ENCODE measurements around the gene ZNF497. TPM values are rescaled to one million over a fixed set of nuclear protein-coding genes. Genes with fewer than 3 reads are reported as not detected.
A peak's percentile ranks its signal among the peaks of the same experiment; 100 is the strongest.

ZNF497 gene
- total and polyA plus RNA-seq, 9 of the 15 experiments (the other 6 are each of a cell fraction or from before 2014, with no cell fraction given) = 0.06 to 0.98 (median 0.44) TPM; not detected in 1

- TF ChIP-seq JUNB (CRISPR knock-in tag; conservative IDR thresholded peaks at IDR 0.05) = no peak
- TF ChIP-seq NBN (IDR thresholded peaks at IDR 0.05; ENCODE audit: low read depth) = 0 out of 2 replicates have a peak, but pooled peaks have one; percentile 18
- TF ChIP-seq ZNF668 (CRISPR knock-in tag; IDR thresholded peaks at IDR 0.05) = no peak
- no peak for TF ChIP-seq HDGF (IDR thresholded peaks at IDR 0.05)
- TF ChIP-seq KDM4B (IDR thresholded peaks at IDR 0.05; ENCODE audit: borderline replicate concordance in 2 of 2, low read depth in 1 of 2) = peak in 1 of 2 experiments; percentile 90; a peak in 1 of 4 replicates
- no peak for TF ChIP-seq EWSR1 (IDR thresholded peaks at IDR 0.05; ENCODE audit: borderline replicate concordance, low read depth, partially characterized antibody)
- TF ChIP-seq MAX (CRISPR knock-in tag; IDR thresholded peaks at IDR 0.05) = peak; percentile 83
- TF ChIP-seq RBM15 (IDR thresholded peaks at IDR 0.05; ENCODE audit: insufficient read depth, low read length) = no peak
- TF ChIP-seq PHF21A (IDR thresholded peaks at IDR 0.05; ENCODE audit: borderline replicate concordance, low read depth) = peak; percentile 64; the same call in 1 of the 2 replicates
- no peak for TF ChIP-seq SMARCA4 (IDR thresholded peaks at IDR 0.05)
- no peak for TF ChIP-seq ZNF165 (CRISPR knock-in tag; IDR thresholded peaks at IDR 0.05; ENCODE audit: borderline replicate concordance)
- no peak for TF ChIP-seq ZNF707 (CRISPR knock-in tag; conservative IDR thresholded peaks at IDR 0.05)
- peak; percentile 93 for TF ChIP-seq TBP (optimal IDR thresholded peaks at IDR 0.05; ENCODE audit: low read depth, low read length)
- no peak for TF ChIP-seq NCOA6 (IDR thresholded peaks at IDR 0.05)
- TF ChIP-seq ZNF263 (CRISPR knock-in tag; IDR thresholded peaks at IDR 0.05; ENCODE audit: borderline replicate concordance) = peak; percentile 65; the same call in 1 of the 2 replicates
- peak; percentile 95 for TF ChIP-seq ELF4 (CRISPR knock-in tag; IDR thresholded peaks at IDR 0.05)
- no peak for TF ChIP-seq ZNF695 (CRISPR knock-in tag; IDR thresholded peaks at IDR 0.05)
- TF ChIP-seq GTF2B (IDR thresholded peaks at IDR 0.05; ENCODE audit: extremely low read depth, insufficient read length) = no peak
- TF ChIP-seq BRD9 (IDR thresholded peaks at IDR 0.05; ENCODE audit: low read depth, partially characterized antibody) = no peak
- TF ChIP-seq TOE1 (IDR thresholded peaks at IDR 0.05; ENCODE audit: borderline replicate concordance) = peak; percentile 61; the same call in 1 of the 2 replicates
- no peak for TF ChIP-seq TOE1 (CRISPR knock-in tag; IDR thresholded peaks at IDR 0.05; ENCODE audit: borderline replicate concordance, low read depth)
- TF ChIP-seq ADNP (tag; IDR thresholded peaks at IDR 0.05) = no peak
- no peak for TF ChIP-seq BRF2 (IDR thresholded peaks at IDR 0.05; ENCODE audit: borderline replicate concordance, insufficient read depth, insufficient read length)
- no peak; the same call in 1 of the 2 replicates for TF ChIP-seq XRCC5 (IDR thresholded peaks at IDR 0.05; ENCODE audit: low read depth, low read length)
- TF ChIP-seq RNF219 (CRISPR knock-in tag; IDR thresholded peaks at IDR 0.05) = no peak
These were observed 57.3 kb downstream of the ZNF497 start, which contains the start of gene ERVK3-1 (continued) for GRCh38 chr19:58305065-58305931.

Measured in K562 (cell line).